Lung (tissue), 12 donors: ENCODE results near the gene USH2A. TPM values are rescaled to one million over a fixed set of nuclear protein-coding genes. Genes with fewer than 3 reads are reported as not detected.

ENCODE experiments used
- ATAC-seq: fragments of 200-7000 bp; cut with Tn5 transposase; one replicate; pipeline ENCODE4 v1.9.1; 2020; ENCODE audit warnings: moderate number of reproducible peaks; ENCODE audit not compliant: insufficient read depth, low FRiP score
- DNase-seq, 3 donors: peaks; one replicate each; pipeline ENCODE4 v3.0.0-alpha.2; 2013 to 2017
- H3K27ac ChIP-seq, 2 donors: one replicate each; pipeline ENCODE4 v1.5.1; 2013; ENCODE audit warnings: mild to moderate bottlenecking in 2 of 2, moderate library complexity in 2 of 2, control low read depth in 1 of 2, inconsistent platforms in 1 of 2, low read depth in 1 of 2, low read length in 1 of 2
- H3K27me3 ChIP-seq, 3 donors: one replicate each; pipeline ENCODE4 v1.5.1; 2013; ENCODE audit warnings: low read length in 2 of 3; ENCODE audit not compliant: control insufficient read depth in 3 of 3, insufficient read depth in 3 of 3
- H3K36me3 ChIP-seq, 4 donors: one replicate each; pipeline ENCODE4 v1.5.1; 2013; ENCODE audit warnings: low read length in 4 of 4, mild to moderate bottlenecking in 1 of 4, moderate library complexity in 1 of 4; ENCODE audit not compliant: control insufficient read depth in 4 of 4, insufficient read depth in 4 of 4
- H3K4me1 ChIP-seq, 5 donors: one replicate each; pipeline ENCODE4 v1.5.1; 2013; ENCODE audit warnings: low read length in 5 of 5, mild to moderate bottlenecking in 2 of 5, moderate library complexity in 1 of 5; ENCODE audit not compliant: control insufficient read depth in 5 of 5, insufficient read depth in 5 of 5
- H3K4me3 ChIP-seq: one replicate; pipeline ENCODE4 v1.5.1; 2013; ENCODE audit warnings: mild to moderate bottlenecking, control low read depth, moderate library complexity
- H3K9ac ChIP-seq, 2 donors: one replicate each; pipeline ENCODE4 v1.5.1; 2013; ENCODE audit warnings: low read length in 2 of 2, control low read depth in 1 of 2; ENCODE audit not compliant: insufficient read depth in 1 of 2
- H3K9me3 ChIP-seq, 4 donors: one replicate each; pipeline ENCODE4 v1.5.1; 2013; ENCODE audit warnings: low read length in 3 of 4, mild to moderate bottlenecking in 1 of 4, moderate library complexity in 1 of 4; ENCODE audit not compliant: control insufficient read depth in 4 of 4, insufficient read depth in 3 of 4
- CTCF ChIP-seq: IDR thresholded peaks from 2 replicates; pipeline ENCODE4 v1.5.1; 2012; ENCODE audit warnings: mild to moderate bottlenecking; ENCODE audit errors: control extremely low read depth, extremely low read depth
- WGBS, 2 donors: extraction: QIAGEN DNeasy Blood & Tissue Kit; methylation state at CpG; one replicate each; pipeline ENCODE4 v1.1.7; 2013; 5-methylcytosine and 5-hydroxymethylcytosine counted together
- polyA plus RNA-seq, 2 donors: library from polyadenylated mRNA; stranded (reverse); fragments of 200-250 nt; gene quantifications; one replicate each; pipeline ENCODE4 v1.2.1, GENCODE V29; 2013
- total RNA-seq, 2 donors: library from RNA; depleted of rRNA in 1 of 2; stranded (reverse); fragments of >200 nt in 1 of 2; gene quantifications; one replicate each; pipeline ENCODE4 v1.2.1, GENCODE V29; 2014 to 2021
- donor health status: control.
- donor health status: control.
- donor health status: Bipolar disorder and iron deficiency.
- donor health status: healthy.
- donor health status: DM: yes; HTN: yes; CAD: no.

USH2A gene
- total and polyA plus RNA-seq, 4 donors, result under 0.01 to 0.11 TPM; not detected in 2

GRCh38 chr1:216310776-216311175 is 112.5 kb downstream of the USH2A start:
- H3K27me3 ChIP-seq, result no peaks in the 10 kb centered on the region
- DNase-seq, result peak; percentile 16 to 50 (median 37)
- 11 to 13% methylated on average over 4 of the region's 4 CpGs for WGBS, 2 donors
- H3K4me1 ChIP-seq, result no peaks in the 10 kb centered on the region
- no peak for ATAC-seq
- no peak overlapping the region for H3K4me3 ChIP-seq
- H3K36me3 ChIP-seq, result no peaks in the 10 kb centered on the region
- TF ChIP-seq CTCF, result no peak
- no peak overlapping the region for H3K27ac ChIP-seq
- peaks cover 0 to 3% (median 0%) of the 10 kb centered on the region in 4 donors for H3K9me3 ChIP-seq
- H3K9ac ChIP-seq, result no peak overlapping the region

- WGBS, 2 donors, result 82 to 83% methylated on average over 4 of the region's 4 CpGs
Observed at GRCh38 chr1:216306830-216307229, 116.4 kb downstream of the USH2A start.

GRCh38 chr1:216303690-216304089 is 119.6 kb downstream of the USH2A start:
- Histone ChIP-seq H3K4me1 (no peaks in the 10 kb centered on the region), H3K9ac (no peak overlapping the region), H3K27me3 (no peaks in the 10 kb centered on the region), H3K27ac (no peak overlapping the region), H3K9me3 (peaks cover 0 to 3% (median 0%) of the 10 kb centered on the region in 4 donors), H3K4me3 (no peak overlapping the region), H3K36me3 (no peaks in the 10 kb centered on the region)
- DNase-seq, result no peak
- ATAC-seq, result no peak
- no peak for TF ChIP-seq CTCF

More at GRCh38 chr1:216306830-216307229, 116.4 kb downstream of the USH2A start:
- DNase-seq (no peak), ATAC-seq (no peak)
- no peaks in the 10 kb centered on the region for H3K4me1 ChIP-seq
- TF ChIP-seq CTCF, result no peak
- H3K36me3 ChIP-seq, result no peaks in the 10 kb centered on the region
- no peaks in the 10 kb centered on the region for H3K27me3 ChIP-seq
- H3K27ac ChIP-seq, result no peak overlapping the region
- no peak overlapping the region for H3K4me3 ChIP-seq
- no peak overlapping the region for H3K9ac ChIP-seq
- peaks cover 0 to 3% (median 0%) of the 10 kb centered on the region in 4 donors for H3K9me3 ChIP-seq

GRCh38 chr1:216293683-216294082 is 129.6 kb downstream of the USH2A start:
- H3K4me1 ChIP-seq, result peaks cover 0 to 3% (median 0%) of the 10 kb centered on the region in 5 donors
- ATAC-seq (no peak), DNase-seq (peak in 2 of 3 donors; percentile 53 to 76)
- no peaks in the 10 kb centered on the region for H3K36me3 ChIP-seq
- H3K9ac ChIP-seq, result no peak overlapping the region
- H3K27me3 ChIP-seq, result no peaks in the 10 kb centered on the region
- H3K4me3 ChIP-seq, result no peak overlapping the region
- no peak overlapping the region for H3K27ac ChIP-seq
- no peak for TF ChIP-seq CTCF
- 51 to 59% methylated on average over 6 of the region's 6 CpGs for WGBS, 2 donors
- H3K9me3 ChIP-seq, result no peaks in the 10 kb centered on the region
